GM19099 (cell line): ENCODE results near the gene S100P.

ENCODE experiments used
- POLR2A ChIP-seq: IDR thresholded peaks from 3 replicates; pipeline ENCODE4 v1.6.1; 2011; ENCODE audit warnings: low read depth; ENCODE audit not compliant: insufficient read length; ENCODE audit errors: extremely low read depth

Gene S100P

GRCh38 chr4:6709230-6710114 is 15.8 kb downstream of the S100P start, which contains the start of gene MRFAP1L1:
Gene MRFAP1L1 (minus strand): TSS chr4:6709865. CDS start chr4:6709629, 236 bp downstream.
- TF ChIP-seq POLR2A, result peak; percentile 85

GRCh38 chr4:6710282-6710681 is 16.6 kb downstream of the S100P start:
- TF ChIP-seq POLR2A, result no peak

- TF ChIP-seq POLR2A, result no peak
Measured at GRCh38 chr4:6710996-6711395, 17.3 kb downstream of the S100P start.

DNA sequence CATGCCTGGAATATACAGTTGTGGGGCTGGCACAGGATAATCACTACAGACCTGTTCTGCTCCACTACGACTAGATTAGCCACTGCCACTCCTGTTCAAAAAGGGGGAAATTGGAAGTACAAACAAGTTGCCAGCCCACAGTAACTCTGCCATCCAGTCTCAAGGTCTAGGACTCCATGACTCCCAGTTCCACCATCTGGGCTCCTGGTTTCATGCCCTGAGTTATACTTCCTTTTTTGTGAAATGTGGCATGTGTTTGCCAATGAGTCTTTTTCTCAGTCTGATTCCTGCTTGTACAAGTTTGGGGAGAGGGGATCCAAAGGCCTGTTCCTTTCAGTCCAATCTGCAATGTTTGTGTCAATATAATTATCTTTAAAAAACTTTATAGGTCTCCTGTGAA is 21.3 kb downstream of the S100P start:
- TF ChIP-seq POLR2A, result no peak

DNA sequence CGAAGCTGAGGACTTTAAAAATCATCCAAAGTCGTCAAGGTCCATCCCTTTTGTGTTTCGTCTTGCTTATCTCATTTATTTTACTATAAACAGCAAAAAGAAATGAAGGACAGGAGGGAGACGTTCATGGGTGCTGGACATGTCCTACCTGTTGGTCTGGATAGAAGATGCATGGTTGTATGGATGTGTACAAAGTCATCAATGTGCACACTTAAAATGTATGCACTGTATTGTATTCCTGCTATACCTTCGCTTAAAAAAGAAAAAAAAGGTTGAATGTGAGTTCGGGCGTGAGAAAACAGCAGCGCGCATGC is 22.0 kb downstream of the S100P start:
- no peak for TF ChIP-seq POLR2A

DNA sequence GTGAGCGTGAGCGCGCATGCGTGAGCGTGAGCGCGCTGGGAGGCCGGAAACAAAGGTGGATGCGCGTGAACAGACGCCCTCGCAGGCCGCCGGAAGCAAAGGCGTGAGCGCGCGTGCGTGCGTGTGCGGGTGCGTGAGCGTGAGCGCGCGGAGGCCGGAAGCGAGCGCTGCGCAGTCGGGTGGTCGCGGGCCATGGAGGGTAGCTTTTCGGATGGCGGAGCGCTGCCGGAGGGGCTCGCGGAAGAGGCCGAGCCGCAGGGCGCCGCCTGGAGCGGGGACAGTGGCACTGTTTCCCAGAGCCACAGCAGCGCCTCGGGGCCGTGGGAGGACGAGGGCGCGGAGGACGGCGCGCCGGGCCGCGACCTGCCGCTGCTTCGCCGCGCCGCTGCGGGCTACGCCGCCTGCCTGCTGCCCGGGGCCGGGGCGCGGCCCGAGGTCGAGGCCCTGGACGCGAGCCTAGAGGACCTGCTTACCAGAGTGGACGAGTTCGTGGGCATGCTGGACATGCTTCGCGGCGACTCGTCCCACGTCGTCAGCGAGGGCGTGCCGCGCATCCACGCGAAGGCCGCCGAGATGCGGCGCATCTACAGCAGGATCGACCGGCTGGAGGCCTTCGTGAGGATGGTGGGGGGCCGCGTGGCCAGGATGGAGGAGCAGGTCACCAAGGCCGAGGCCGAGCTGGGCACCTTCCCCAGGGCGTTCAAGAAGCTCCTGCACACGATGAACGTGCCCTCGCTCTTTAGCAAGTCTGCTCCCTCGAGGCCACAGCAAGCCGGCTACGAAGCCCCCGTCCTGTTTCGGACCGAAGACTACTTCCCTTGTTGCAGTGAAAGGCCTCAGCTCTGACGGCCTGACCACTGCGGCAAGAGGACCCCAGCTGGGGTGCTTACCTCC is 22.6 kb downstream of the S100P start, which contains the start of gene BLOC1S4:
Gene BLOC1S4, plus strand, starts transcription at position 157 of the 894 bp plus-strand sequence. Its CDS starts 36 bp downstream, at position 193.
- peak; percentile 93 for TF ChIP-seq POLR2A

- TF ChIP-seq POLR2A, result no peak
Measured at GRCh38 chr4:6716958-6717655, 23.4 kb downstream of the S100P start.

- TF ChIP-seq POLR2A, result no peak
Measured at GRCh38 chr4:6718932-6719610, 25.4 kb downstream of the S100P start.

DNA sequence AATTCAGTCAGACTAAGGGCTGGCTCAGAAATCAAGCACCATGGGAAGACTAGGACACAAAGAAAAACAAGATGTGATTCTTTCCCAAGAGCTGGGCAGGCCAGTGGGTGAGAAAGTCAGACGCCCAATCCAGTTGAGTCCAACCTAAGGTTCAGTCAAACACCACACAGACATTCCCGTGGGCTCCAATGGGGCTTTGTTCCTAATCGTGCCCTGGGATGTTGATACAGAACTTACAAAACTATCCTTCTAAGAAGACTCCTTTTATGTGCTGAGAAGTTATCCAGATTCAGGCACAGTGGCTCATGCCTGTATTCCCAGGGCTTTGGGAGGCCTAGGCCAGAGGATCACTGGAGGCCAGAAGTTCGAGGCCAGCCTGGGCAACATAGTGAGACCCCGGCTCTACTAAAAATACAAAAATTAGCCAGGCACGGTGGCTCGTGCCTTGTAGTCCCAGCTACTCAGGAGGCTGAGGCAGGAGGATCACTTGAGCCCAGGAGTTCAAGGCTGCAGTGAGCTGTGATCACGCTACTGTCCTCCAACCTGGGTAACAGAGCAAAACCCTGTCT is 26.0 kb downstream of the S100P start:
- no peak for TF ChIP-seq POLR2A

DNA sequence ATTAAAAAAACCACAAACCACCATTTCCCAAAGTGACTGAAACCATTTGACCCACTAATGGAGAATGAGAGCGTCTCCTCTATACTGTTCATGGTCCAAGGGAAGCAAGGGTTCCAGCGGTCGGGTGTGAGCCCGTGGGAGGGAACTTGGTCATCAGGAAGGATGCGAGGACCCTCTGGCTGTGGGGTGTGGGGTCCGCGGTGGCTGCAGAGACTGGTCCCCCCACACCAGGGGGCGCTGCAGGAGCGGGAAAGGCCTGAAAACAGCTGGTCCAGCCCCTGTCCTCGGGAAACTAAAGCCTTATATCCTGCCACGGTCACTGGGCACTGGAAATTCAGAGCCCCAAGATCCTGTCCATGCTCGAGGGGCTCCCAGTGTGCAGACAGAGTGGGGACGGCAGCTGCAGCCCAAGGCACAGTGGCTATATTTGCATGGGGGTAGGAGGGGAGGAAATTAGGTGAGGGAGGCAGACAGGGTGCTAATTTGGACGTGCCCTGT is 26.6 kb downstream of the S100P start:
- TF ChIP-seq POLR2A, result no peak

DNA sequence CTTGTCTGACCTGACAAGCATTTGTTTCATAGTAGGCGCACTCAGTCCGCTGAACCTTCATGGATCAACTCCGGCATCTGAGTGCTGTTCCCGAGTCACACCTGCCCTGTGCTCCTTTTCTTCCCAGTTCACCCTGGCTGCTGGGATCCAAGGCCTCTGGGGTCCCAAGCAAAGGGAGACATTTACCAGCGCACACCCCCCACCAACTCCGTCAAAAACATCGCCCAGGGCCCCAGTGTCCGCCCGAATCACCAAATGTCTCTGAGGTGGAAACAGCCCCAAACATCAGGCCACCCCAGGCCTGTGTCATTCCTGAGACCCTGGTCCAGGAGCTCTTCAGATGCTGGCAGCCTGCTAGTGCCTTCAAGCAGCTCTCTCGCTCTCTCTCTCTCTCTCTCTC is 27.4 kb downstream of the S100P start:
- TF ChIP-seq POLR2A, result no peak

DNA sequence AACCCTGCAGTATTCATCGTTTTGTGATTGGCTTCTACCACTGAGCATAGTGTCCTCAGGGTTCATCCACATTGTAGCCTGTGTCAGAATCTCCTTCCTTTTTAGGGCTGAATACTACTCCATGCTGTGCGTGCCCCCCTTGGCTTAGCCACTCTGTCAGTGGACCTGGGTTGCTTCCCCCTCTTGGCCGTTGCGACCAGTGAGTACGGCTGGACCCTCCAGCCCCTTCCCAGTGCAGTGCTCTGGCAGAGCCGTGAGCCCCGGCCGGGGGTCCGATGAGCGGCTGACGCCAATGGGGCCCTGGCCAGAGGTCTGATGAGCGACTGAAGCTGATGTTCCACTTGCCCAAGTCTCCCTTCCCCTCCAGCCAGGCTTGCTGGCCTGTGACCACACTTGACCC is 29.2 kb downstream of the S100P start:
- TF ChIP-seq POLR2A, result no peak

GRCh38 chr4:6723851-6724250 is 30.2 kb downstream of the S100P start:
- no peak for TF ChIP-seq POLR2A

DNA sequence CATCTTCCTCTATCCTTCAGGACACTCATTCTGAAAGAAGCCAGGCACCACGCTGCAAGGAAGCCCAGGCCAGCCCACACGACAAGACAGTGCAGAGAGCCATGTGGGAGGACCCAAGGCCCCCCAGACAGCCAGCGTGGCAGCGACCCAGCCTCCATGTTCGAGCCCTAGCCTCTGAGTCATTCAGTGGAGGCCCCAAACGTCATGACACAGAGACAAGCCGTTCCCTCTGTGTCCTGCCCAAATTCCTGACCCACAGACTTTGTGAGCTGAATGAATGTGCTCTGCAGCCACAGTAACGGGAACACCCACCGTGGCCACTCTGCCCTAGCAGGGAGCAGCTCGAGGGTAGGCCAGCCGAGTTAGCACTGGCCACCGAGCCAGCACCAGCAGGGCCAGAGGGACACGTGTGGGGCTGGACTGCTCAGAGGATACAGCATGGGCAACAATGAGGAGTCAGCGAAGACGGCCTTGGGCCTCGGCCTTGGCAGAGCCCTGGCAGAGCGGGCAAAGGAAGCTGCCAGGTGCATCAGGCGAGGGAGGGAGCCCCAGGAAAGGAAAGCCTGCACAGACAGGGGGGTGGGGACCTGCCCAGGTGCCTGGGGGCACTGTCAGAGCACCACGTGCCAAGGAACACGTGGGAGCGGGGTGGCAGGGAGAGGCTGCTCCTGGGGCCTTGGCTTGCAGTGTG is 30.9 kb downstream of the S100P start:
- TF ChIP-seq POLR2A, result no peak
